HG03135 (cell line): ENCODE data around the gene GUCY2C.
"Not testable (repeated sequence)": the region's sequence is repeated elsewhere in the genome, so short reads cannot be mapped to it uniquely, and the experiment has no call there.

ENCODE experiments used
- ATAC-seq: cut with Tn5 transposase; IDR thresholded peaks from one replicate; pipeline ENCODE4 v1.9.1; 2021; ENCODE audit warnings: mild to moderate bottlenecking, moderate library complexity; ENCODE audit not compliant: unreplicated experiment

The GUCY2C gene

DNA sequence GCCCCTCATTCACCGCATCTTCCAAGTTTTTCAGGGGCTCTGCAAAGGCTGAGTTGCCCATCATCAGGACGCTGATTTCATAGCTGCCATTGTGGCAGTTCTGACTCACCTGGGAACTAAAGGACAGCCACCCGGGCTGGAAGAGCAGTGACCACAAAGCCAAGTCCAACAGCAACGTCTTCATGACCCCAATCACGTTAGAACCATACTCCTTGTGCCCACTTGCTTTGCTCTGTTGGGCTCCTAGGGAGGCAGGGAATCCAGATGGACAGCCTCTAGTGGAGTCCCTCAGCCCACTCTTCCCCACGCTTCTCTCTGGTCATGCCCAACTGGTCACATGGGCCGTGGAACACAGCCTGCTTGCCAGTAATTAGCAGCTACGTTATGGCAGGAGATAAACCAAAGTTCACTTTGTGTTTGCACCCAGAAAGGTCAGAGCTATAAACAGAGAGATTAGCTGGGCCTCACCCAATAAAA is at the start of gene GUCY2C:
Gene GUCY2C (minus strand): TSS at position 335 of the 477 bp plus-strand sequence. CDS start 151 bp downstream, at position 184.
- ATAC-seq, result no peak

DNA sequence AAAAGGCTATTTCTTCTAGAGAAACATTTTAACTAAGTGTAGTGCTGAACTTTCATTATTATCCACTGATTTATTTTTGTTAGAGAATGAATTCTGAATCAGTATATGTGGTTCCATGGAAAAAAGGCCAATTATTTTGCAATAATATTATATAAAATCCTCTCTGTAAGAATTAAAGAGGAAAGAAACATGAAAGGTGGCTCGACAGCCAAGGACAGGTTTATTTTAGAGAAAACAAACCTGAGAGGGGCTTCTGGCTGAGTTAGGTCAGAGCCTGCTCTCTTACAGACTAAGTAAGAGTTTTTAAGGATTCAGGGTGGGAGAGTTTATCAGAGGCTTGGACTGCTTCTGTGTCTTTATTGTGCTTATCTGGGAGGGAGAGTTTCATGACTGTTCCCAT is 46.7 kb upstream of the GUCY2C start:
- no peak for ATAC-seq

DNA sequence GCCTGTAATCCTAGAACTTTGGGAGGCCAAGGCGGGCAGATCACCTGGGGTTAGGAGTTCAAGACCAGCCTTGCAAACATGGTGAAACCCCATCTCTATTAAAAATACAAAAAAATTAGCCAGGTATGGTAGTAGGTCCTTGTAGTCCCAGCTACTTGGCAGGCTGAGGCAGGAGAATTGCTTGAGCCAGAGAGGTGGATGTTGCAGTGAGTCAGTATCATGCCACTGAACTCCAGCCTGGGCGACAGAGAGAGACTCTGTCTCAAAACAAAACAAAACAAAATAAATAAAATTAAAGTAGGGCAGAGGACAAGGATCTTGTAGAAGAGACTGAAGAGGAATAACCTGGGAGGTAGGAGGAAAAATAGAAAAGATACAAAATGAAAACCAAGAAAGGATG is 45.5 kb upstream of the GUCY2C start:
- ATAC-seq, result no peak

DNA sequence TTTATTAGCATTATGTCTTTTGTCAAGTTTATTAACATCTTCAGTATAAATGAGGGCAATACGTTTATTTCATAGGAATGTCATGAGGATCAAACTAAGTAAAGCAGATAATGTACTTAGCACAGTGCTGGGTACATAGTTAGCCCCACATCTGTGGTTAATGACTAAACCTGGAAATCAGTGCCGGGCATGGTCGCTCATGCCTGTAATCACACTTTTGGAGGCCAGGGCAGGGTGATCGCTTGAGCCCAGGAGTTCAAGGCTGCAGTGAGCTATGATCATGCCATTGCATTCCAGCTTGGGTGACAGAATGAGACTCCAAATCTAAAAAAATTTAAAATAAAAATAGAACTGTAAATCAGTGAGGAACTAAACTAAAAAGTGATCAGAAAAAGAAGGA is 44.8 kb upstream of the GUCY2C start:
- no peak for ATAC-seq

DNA sequence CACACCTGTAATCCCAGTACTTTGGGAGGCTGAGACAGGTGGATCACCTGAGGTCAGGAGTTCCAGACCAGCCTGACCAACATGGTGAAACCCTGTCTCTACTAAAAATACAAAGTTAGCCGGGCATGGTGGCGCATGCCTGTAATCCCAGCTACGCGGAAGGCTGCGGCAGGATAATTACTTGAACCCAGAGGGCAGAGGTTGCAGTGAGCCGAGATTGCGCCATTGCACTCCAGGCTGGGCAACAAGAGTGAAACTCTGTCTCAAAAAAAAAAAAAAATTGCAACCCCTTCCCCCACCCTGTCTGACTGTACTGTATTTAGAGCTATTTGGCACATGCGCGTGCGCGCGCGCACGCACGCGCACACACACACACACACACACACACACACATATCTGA is 40.0 kb upstream of the GUCY2C start:
- ATAC-seq, result not testable (repeated sequence)

DNA sequence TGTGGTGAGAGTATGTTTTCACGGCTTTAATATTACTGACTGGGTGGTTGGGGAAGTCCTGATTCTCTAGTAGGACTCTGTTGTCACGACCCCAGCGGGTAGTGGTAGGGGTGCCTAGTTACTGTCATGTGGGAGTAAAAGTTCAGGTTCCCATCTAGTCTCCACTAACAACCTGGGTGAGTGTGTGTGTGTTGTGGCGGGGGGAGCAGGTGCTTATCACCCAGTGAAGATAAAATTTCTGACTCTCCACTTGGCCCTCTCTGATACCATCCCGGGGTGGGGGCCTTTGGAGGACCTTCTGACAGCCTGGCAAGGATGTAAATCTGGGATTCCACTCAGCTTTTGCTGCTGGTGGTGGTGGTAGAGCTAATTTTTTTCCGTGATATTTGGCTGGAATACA is 35.4 kb upstream of the GUCY2C start:
- no peak for ATAC-seq

DNA sequence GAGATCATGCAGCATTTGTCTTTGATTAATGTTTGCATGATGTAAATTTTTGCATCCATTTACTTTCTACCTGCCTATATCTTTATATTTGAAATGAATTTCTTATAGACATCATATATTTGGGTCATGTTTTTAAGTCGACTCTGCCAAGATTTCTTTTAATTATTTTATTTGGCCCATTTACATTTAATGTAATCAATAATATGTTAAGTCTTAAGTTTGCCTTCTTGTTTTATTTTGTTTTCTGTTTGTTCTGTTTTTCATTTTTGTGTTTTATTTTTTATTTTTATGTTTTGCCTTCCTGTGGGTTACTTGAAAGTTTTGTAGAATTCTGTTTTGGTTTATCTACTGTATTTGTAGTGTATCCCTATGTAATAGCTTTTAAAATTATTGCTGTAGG is 33.2 kb upstream of the GUCY2C start:
- no peak for ATAC-seq

DNA sequence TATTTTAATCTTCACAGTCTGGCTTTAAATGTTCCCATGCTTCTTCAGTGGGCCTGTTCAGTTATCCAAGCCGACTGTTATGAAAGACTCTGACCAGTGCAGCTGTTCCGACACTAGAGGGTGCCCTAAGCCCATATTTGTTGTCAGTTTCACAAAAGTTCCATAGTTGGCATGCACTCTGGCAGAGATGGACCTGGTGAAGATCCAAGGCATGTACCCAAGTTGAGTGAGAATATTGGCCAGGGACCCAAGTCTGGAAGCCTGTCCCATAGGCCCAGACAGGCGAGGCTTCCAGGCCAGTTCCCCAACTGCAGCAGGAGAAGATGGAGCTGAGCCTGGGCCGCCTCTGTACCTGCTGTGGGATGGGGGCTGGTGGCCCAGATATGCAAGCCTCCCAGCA is 27.4 kb upstream of the GUCY2C start:
- no peak for ATAC-seq

DNA sequence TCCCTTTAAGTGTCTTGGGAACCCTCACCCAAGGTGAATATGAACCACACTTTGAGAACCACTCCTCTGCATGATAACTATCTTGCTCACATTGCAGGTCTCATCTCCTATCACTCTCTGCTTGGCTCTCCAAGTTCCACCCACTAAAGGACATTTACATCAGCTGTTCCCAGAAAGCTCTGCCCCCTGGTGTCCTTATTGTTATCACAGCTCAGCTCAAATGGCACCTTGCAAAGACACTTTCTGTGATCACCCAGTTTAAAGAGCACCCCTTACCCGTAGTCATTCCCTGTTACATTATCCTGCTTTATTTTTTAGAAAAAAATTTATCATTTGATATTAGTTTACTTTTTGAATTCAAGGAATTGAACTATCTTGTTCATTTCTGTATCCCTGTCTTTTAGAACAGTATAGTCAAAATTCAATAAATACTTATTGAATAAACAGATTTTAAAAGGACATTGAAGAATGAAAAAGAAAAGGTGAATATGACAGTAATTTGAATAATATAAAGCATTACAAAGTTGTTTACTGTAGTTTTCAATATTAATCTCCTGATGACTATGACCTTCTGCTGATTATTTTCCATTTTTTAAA is 20.5 kb upstream of the GUCY2C start:
- peak; percentile 71 for ATAC-seq

DNA sequence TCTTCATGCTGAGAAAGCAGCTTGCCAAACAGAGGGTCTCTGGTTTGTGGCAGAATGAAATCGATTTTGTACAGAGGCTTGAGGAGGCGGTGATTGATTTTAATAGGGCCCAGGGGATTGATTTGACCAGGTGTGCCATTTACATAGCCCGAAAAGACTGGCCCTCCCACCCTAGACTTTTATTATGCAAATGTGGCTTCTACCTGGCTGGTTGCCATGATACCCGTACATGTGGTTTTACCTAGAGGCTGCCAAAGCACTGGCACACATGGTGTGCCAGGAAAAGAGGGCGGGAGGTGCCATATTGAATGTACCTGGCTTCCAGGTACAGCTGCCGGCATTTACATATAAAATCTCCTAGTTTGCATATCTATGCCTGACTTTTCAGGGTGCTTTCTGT is 18.0 kb upstream of the GUCY2C start:
- ATAC-seq, result no peak

DNA sequence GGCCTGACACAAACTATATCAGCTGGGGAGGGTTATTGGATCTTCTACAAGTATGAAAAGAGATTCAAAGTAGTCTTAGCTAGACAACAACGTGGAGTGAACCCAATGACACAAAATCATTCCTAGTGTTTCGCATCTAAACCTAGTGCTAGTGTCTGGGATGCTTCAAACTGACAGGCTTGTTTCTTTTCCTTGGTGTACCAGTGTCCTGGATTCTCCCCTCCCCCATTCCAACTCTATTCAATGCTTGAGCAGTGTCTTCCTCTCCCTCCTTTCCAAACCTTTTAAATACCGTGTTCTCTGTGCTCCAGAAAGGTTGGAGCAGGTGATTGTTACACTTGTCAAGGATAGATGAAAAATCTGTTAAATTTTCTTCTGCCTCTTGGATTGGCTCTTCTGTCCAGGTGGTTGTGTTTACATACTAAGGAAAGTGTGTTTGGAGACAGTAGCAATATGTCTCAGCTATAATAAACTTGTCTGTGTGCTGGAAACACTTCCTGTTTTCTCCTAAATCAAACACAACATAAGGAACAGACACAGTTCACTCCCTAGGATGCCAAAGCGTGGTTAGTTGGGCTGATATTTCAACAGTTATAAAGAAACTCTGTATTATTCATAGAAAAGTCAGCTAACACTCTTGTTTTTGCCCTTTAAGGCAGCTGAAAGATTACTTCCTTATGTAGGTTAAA is 14.4 kb upstream of the GUCY2C start:
- no peak for ATAC-seq

DNA sequence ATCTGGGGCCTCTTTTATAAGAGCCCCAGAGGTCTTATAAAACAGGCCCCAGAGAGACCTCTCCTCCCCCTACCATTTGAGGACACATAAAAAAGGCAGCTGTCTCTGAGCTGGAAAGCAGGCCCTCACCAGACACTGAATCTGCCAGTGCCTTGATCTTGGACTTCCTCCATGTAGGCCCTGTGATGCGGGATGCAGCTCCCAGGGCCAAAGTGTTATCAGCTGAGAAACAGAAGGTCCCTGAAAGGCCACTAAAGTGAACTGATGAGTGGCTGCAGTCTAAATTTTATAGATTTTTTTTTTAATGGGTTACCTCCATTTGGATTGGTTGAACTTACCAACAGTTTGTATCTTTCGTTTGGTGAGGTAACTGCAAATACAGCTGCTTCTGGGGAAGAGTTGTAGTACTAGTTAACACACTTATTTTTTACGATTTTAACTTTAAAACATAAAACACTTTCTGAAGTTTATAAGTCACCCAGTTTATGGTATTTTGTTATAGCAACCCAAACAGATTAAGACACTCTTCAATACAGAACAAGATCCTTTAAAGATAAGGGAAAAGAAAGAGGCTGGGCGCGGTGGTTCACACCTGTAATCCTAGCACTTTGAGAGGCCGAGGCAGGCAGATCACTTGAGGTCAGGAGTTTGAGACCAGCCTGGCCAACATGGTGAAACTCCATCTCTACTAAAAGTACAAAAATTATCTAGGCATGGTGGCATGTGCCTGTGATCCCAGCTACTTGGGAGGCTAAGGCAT is 5.6 kb upstream of the GUCY2C start:
- ATAC-seq, result no peak

DNA sequence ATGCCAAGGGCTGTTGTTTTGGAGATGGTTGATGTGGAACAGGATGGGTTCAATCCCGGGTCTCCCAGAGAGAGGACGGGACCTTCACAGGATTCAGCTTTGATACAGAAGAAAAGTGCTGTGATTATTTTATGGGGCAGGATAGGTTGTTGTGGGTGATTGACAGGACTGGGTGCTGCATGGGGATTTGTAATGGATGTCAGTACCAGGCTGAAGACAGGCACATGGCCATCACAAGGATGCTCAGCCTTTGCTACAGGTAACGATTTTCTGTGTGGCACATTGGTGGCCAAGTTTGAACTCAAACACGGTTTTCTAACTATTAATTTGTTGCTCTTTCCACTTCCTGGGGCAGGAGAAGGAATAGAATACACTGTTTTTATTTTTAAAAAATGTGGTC is 4.5 kb upstream of the GUCY2C start:
- no peak for ATAC-seq

DNA sequence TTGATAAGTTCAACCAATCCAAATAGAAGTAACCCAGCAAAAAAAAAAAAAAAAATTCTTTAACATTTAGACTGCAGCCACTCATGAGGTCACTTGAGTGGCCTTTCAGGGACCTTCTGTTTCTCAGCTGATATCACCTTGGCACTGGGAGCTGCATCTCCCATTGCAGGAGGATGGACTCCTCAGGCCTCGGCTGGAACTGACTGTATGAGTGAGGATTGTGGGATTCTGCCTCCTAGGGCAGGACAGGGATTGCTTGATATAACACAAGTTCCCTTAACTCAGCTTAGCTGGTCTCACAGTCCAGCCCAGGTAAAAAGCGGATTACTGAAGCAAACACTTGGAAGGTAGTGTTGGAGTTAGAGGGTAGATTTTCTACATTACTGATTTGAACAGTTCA is 3.5 kb upstream of the GUCY2C start:
- ATAC-seq, result no peak

DNA sequence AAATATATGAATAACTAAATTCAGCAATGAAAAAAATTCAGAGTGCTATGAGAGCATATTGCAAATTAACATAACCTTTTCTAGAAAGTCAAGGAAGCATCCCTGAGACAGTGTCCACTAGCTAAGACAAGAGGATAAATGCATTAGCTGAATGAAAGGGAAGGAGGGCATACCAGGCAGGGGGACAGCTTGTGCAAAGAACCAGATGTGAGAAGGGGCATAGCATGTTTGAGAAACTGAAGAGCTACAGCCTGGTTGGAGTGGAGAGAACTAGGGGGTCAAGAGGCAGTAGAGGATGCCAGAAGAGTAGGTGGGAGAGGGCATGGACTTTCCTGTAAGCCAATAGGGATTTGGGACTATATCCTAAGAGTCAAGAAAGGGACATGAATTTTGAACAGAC is 2.2 kb upstream of the GUCY2C start:
- ATAC-seq, result no peak

DNA sequence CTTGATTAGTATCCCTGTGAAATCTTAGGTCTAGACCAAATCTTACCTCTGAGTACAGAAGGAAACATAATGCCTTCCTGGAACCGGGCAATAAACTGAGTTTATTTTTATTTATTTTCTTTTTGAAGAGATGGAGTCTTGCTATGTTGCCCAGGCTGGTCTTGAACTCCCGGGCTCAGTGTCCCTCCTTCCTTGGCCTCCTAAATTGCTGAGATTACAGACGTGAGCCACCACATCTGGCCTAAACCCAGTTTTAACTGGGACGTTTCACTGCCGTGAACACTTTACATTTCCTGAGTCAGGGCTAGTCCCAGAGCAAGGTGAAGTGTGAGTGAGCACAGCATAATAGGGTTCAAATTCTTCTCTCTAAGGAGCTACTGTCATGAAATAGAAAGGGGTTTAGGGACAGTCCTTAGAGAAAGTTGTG is 671 bp downstream of the GUCY2C start:
- no peak for ATAC-seq

DNA sequence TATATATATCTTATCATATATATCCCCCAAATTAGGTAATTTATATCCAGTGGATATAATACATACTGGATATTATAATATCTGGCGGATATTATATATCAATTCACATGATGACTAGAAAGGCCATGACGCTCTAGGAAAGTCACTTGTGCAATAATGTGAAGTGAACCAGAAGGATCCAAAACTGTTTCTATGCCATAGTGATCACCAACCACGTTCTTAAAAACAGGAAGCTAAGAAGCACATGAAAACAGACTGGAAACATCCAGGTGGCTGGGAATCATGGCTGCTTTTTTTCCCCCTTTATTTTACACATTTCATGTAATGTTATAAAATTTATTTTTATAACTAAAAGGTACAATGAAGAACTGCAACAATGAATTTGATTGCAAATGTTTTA is 1.4 kb downstream of the GUCY2C start:
- ATAC-seq, result no peak

DNA sequence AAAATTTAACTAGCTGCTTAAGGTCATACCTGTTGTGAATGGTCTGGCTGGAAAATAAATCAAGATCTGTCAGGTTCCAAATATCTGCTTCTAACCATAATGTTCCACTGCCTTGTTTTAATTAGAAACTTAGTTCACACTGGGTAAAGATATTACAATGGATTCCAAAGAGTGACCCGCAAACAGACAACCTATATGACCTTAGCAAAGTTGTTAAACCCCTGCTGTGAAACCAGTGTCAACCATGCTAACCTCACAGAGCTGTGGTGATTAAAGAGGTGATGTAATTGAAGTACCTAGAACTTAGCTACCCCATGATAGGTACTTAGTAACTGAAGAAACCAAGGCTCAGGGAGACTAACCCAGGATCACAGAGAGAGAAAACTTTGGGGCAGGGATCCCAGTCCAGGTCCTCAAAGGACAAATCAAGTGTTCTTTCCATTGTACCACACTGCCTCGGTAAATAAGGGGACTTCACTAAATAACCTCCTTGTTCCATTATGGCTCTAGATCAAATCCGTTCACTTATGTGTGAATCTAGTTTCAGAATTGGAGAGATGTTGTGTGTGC is 2.2 kb downstream of the GUCY2C start:
- ATAC-seq, result no peak

DNA sequence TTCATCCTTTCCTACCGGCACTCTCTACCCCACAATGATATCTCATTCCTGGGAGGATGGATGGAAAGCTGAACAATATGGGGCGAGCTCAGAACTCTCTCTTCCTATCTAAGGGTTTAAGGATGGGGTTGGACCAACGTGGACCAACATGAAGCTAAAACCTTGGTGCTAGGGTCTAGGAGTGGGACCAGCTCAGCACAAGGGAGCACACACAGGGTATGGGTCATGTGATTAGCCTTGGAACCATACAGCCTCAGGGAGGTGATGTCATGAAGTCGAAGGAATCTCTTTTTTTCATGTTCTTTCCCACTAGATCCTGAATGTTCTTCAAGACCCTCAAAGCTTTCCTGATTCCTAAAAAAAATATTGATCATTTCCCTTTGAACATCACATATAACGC is 3.3 kb downstream of the GUCY2C start:
- ATAC-seq, result no peak

DNA sequence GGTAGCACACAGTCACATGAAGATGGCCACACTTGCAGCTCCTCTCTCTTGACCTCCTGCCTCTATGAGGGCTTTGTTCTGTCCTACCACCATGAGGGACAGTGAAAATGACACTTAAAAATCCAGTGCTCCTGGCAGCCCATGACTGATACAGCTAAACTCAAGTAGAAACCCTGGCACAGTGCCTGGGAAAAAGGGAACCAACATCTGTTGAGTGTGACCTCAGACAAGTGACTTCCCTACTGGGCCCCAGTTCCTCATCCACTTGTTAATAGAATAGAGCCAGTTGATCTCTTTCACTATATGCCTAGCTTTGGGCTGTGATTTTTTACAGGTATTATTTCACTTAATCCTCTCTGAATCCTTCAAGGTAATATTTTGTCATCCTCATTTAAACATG is 4.8 kb downstream of the GUCY2C start:
- no peak for ATAC-seq

DNA sequence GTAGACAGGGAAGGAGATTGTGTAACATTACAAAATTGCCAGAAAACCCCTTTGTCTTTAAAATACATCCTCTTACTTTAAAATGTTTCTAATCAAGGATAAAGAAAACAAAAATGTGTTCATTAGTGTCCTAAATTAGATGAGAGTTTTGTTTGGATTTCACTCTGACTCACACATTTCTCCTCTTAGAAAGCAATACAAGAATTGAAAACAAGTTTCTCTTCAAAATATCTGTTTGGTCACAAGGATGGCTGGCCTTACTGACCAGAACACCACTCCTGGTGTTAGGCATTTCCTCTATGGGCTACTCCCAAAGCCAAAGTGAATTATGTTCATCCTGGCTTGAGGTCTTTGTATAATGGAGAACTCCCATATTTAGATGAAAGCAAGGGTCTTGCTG is 6.4 kb downstream of the GUCY2C start:
- no peak for ATAC-seq

DNA sequence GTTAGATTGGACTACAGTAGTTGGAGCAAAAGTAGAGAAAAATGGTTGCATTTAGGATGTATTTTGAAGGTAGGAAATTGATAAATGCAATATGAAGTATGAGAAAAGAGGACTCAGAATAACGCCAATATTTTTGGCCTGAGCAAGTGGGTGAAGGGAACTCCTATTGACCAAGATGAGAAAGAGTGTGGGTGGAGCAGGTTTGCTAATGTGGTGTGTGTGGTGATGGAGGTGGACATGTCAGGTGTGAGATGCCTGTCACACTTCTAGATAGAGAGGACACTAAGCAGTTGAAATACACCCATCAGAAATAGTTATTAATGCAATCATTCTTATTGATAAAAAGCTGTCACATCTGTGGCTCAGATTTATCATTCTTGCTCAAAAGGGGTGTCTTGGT is 7.3 kb downstream of the GUCY2C start:
- ATAC-seq, result no peak
